ENCODE data around the gene ARL14EP.

DNA sequence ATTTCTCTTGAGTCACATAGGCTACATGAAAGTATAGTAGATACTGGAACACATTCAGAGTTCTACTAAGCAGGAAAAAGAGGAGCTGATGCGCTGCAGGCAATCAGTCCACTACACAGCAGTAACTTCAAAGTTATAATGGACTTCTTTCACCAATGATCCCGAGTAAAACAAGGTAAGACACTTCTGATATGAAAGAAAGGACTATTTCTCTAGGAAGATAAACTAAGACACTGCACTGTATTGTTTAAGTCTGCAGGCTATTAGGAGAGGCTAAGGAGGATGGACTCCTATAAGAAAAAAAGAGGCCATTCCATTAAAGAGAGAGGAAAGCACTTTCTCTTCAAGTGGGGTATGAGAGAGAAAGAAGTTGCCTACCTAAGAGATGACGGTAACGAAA, 31.6 kb upstream of the ARL14EP start:
- TF ChIP-seq CTCF (optimal IDR thresholded peaks at IDR 0.05 in 1 of 3, IDR thresholded peaks at IDR 0.05 in 1 of 3, conservative IDR thresholded peaks at IDR 0.05 in 1 of 3; ENCODE audit: extremely low read depth in 1 of 3, insufficient read depth in 2 of 3, low read length in 3 of 3) = no peak
- TF ChIP-seq EZH2 (IDR thresholded peaks at IDR 0.05; ENCODE audit: low read length) = no peak

Data from keratinocyte (primary cell).